Measurements from ENCODE around the gene DLG2. TPM values are rescaled to one million over a fixed set of nuclear protein-coding genes. Genes with fewer than 3 reads are reported as not detected.

DLG2 gene
- polyA plus RNA-seq, 3 donors: 0.24 to 0.39 TPM; not detected in 1

- Histone ChIP-seq H3K27ac (ENCODE audit: low read depth in 1 of 2, low read length in 2 of 2) (no peak overlapping the region), H3K9ac (ENCODE audit: insufficient read depth, low read length, poor library complexity, severe bottlenecking) (no peak overlapping the region), H2AFZ (ENCODE audit: insufficient read depth, low read depth, low read length, poor library complexity, severe bottlenecking) (no peak overlapping the region), H3K4me1 (ENCODE audit: control insufficient read depth in 1 of 2, insufficient read depth in 2 of 2, low read length in 2 of 2) (no peaks in the 10 kb centered on the region), H3K27me3 (ENCODE audit: control insufficient read depth in 2 of 2, insufficient read depth in 2 of 2, low read length in 2 of 2) (no peaks in the 10 kb centered on the region), H4K20me1 (ENCODE audit: insufficient read depth, low read length) (no peaks in the 10 kb centered on the region), H3K36me3 (replicated peaks in 1 of 2; ENCODE audit: control insufficient read depth in 1 of 2, insufficient read depth in 2 of 2, low read length in 2 of 2) (no peaks in the 10 kb centered on the region), H3K4me3 (replicated peaks in 1 of 3; ENCODE audit: low read depth in 2 of 3, low read length in 3 of 3) (no peak overlapping the region), H3K9me3 (replicated peaks in 1 of 2; ENCODE audit: control insufficient read depth in 1 of 2, insufficient read depth in 1 of 2, low read length in 2 of 2) (peaks cover 42 to 45% of the 10 kb centered on the region in 2 donors), H3K79me2 (ENCODE audit: insufficient read depth, low read length) (no peaks in the 10 kb centered on the region), H3K4me2 (replicated peaks; ENCODE audit: extremely low read depth, low read length, poor library complexity, severe bottlenecking) (no peak overlapping the region)
- TF ChIP-seq CTCF (IDR thresholded peaks at IDR 0.05): no peak
- Mint-ChIP-seq H3K4me3 (no peak overlapping the region), H3K4me1 (no peaks in the 10 kb centered on the region), H3K9me3 (peaks cover 13 to 46% (median 37%) of the 10 kb centered on the region in 7 donors), H3K27ac (no peak overlapping the region), H3K36me3 (no peaks in the 10 kb centered on the region), H3K27me3 (ENCODE audit: low read depth in 3 of 3) (peaks cover 0 to 2% (median 0%) of the 10 kb centered on the region in 3 donors)
- no peak for DNase-seq
- intact Hi-C loops (cut with micrococcal nuclease): no loop called here
- WGBS (ENCODE audit: insufficient coverage): 93% methylated on average over 2 of the region's 2 CpGs
Measured at GRCh38 chr11:85485902-85486301, 141.2 kb downstream of the DLG2 start.

GRCh38 chr11:85483861-85484260 is 143.3 kb downstream of the DLG2 start:
- no peaks in the 10 kb centered on the region for H3K4me1 Mint-ChIP-seq
- no peak for DNase-seq
- no peaks in the 10 kb centered on the region for H3K27me3 ChIP-seq (ENCODE audit: control insufficient read depth in 2 of 2, insufficient read depth in 2 of 2, low read length in 2 of 2)
- no peak overlapping the region for H3K4me3 ChIP-seq (replicated peaks in 1 of 3; ENCODE audit: low read depth in 2 of 3, low read length in 3 of 3)
- H3K79me2 ChIP-seq (ENCODE audit: insufficient read depth, low read length): no peaks in the 10 kb centered on the region
- peaks cover 13 to 42% (median 37%) of the 10 kb centered on the region in 7 donors for H3K9me3 Mint-ChIP-seq
- no peak overlapping the region for H3K27ac ChIP-seq (ENCODE audit: low read depth in 1 of 2, low read length in 2 of 2)
- H3K27me3 Mint-ChIP-seq (ENCODE audit: low read depth in 3 of 3): peaks cover 0 to 2% (median 0%) of the 10 kb centered on the region in 3 donors
- peaks cover 42 to 45% of the 10 kb centered on the region in 2 donors for H3K9me3 ChIP-seq (replicated peaks in 1 of 2; ENCODE audit: control insufficient read depth in 1 of 2, insufficient read depth in 1 of 2, low read length in 2 of 2)
- H3K36me3 Mint-ChIP-seq: no peaks in the 10 kb centered on the region
- H3K4me2 ChIP-seq (replicated peaks; ENCODE audit: extremely low read depth, low read length, poor library complexity, severe bottlenecking): no peak overlapping the region
- H3K4me1 ChIP-seq (ENCODE audit: control insufficient read depth in 1 of 2, insufficient read depth in 2 of 2, low read length in 2 of 2): no peaks in the 10 kb centered on the region
- no peaks in the 10 kb centered on the region for H3K36me3 ChIP-seq (replicated peaks in 1 of 2; ENCODE audit: control insufficient read depth in 1 of 2, insufficient read depth in 2 of 2, low read length in 2 of 2)
- WGBS (ENCODE audit: insufficient coverage): 92% methylated on average over 2 of the region's 20 CpGs
- no peaks in the 10 kb centered on the region for H4K20me1 ChIP-seq (ENCODE audit: insufficient read depth, low read length)
- intact Hi-C loops (cut with micrococcal nuclease): no loop called here
- TF ChIP-seq CTCF (IDR thresholded peaks at IDR 0.05): no peak
- H3K4me3 Mint-ChIP-seq: no peak overlapping the region
- H2AFZ ChIP-seq (ENCODE audit: insufficient read depth, low read depth, low read length, poor library complexity, severe bottlenecking): no peak overlapping the region
- H3K27ac Mint-ChIP-seq: no peak overlapping the region
- H3K9ac ChIP-seq (ENCODE audit: insufficient read depth, low read length, poor library complexity, severe bottlenecking): no peak overlapping the region

All from CD14-positive monocyte (primary cell).